ENCODE results near the gene ERCC3.

GRCh38 chr2:127255721-127256120, 38.2 kb downstream of the ERCC3 start:
- no peak for TF ChIP-seq ZFP30 (CRISPR knock-in tag; IDR thresholded peaks at IDR 0.05)
- no peak for TF ChIP-seq ZFP3 (CRISPR knock-in tag; IDR thresholded peaks at IDR 0.05)
- no peak for TF ChIP-seq ARNTL (CRISPR knock-in tag; IDR thresholded peaks at IDR 0.05; ENCODE audit: borderline replicate concordance, low read depth)
- no peak for TF ChIP-seq ZC3H10 (CRISPR knock-in tag; IDR thresholded peaks at IDR 0.05)
- no peak for TF ChIP-seq ESRRG (CRISPR knock-in tag; IDR thresholded peaks at IDR 0.05)
- no peak for TF ChIP-seq BACH2 (CRISPR knock-in tag; IDR thresholded peaks at IDR 0.05; ENCODE audit: borderline replicate concordance)
- TF ChIP-seq TOX (CRISPR knock-in tag; IDR thresholded peaks at IDR 0.05; ENCODE audit: borderline replicate concordance), result no peak
- TF ChIP-seq CREB5 (CRISPR knock-in tag; IDR thresholded peaks at IDR 0.05; ENCODE audit: low read depth), result no peak
- no peak for TF ChIP-seq PATZ1 (CRISPR knock-in tag; IDR thresholded peaks at IDR 0.05; ENCODE audit: borderline replicate concordance)
- TF ChIP-seq SNAI2 (CRISPR knock-in tag; IDR thresholded peaks at IDR 0.05), result no peak
- no peak for TF ChIP-seq TSHZ2 (CRISPR knock-in tag; IDR thresholded peaks at IDR 0.05)
- TF ChIP-seq ZNF565 (CRISPR knock-in tag; conservative IDR thresholded peaks at IDR 0.05; ENCODE audit: low read depth), result no peak
- TF ChIP-seq CSRNP3 (CRISPR knock-in tag; IDR thresholded peaks at IDR 0.05), result no peak
- TF ChIP-seq TCF4 (CRISPR knock-in tag; IDR thresholded peaks at IDR 0.05; ENCODE audit: borderline replicate concordance), result no peak
